Measurements from ENCODE around the gene SYNRG. TPM values are rescaled to one million over a fixed set of nuclear protein-coding genes. Genes with fewer than 3 reads are reported as not detected.

The SYNRG gene
- total RNA-seq, 2 donors from 2014 or later = 23.6 to 28.6 TPM

Other genes starting within 250 kb of the SYNRG start
- not detected for gene C17orf78, start 233.4 kb downstream of the SYNRG start, total RNA-seq
- gene ACACA, start 202.6 kb downstream of the SYNRG start, total RNA-seq = 10 to 100 TPM; 20.7 to 34.0 TPM
- gene TADA2A, start 202.5 kb downstream of the SYNRG start, total RNA-seq = 10 to 100 TPM in 1 of 2 donors, 1 to 10 TPM in 1; 8.1 to 14.7 TPM
- gene DUSP14, start 119.5 kb downstream of the SYNRG start, total RNA-seq = 10 to 100 TPM; 18.1 to 22.2 TPM
- gene DDX52, start 34.0 kb upstream of the SYNRG start, total RNA-seq = 10 to 100 TPM in 1 of 2 donors, 1 to 10 TPM in 1; 9.2 to 22.7 TPM
- gene HNF1B, start 135.6 kb upstream of the SYNRG start, total RNA-seq = not detected